ENCODE measurements around the gene PVALB. TPM values are rescaled to one million over a fixed set of nuclear protein-coding genes. Genes with fewer than 3 reads are reported as not detected.

Gene PVALB
- polyA plus RNA-seq, 1 of the 3 experiments (the other 2 are of a cell fraction) = not detected

GRCh38 chr22:36756746-36757655 lies 59.8 kb downstream of the PVALB start:
- Histone ChIP-seq H3K9ac (no peak overlapping the region), H3K27me3 (ENCODE audit: insufficient read depth) (no peaks in the 10 kb centered on the region), H3K79me2 (ENCODE audit: insufficient read depth) (no peaks in the 10 kb centered on the region), H3K4me1 (ENCODE audit: control insufficient read depth in 1 of 2, insufficient read depth in 2 of 2, low read depth in 1 of 2, low read length in 1 of 2) (peaks cover 0 to 5% of the 10 kb centered on the region in 2 experiments; a peak in 1 of 4 replicates), H3K9me3 (no peaks in the 10 kb centered on the region), H3K4me3 (ENCODE audit: low read depth in 2 of 2, low read length in 1 of 2) (no peak overlapping the region), H3K4me2 (no peak overlapping the region), H3K9me2 (no peaks in the 10 kb centered on the region), H3K27ac (ENCODE audit: low read depth in 2 of 2, low read length in 1 of 2) (no peak overlapping the region), H3K36me3 (replicated peaks in 1 of 2; ENCODE audit: control insufficient read depth in 1 of 2, insufficient read depth in 2 of 2, low read length in 1 of 2) (no peaks in the 10 kb centered on the region), H3F3A (replicated peaks; ENCODE audit: insufficient read depth) (no peaks in the 10 kb centered on the region), H2AFZ (ENCODE audit: low read depth) (no peak overlapping the region), H4K20me1 (ENCODE audit: insufficient read depth) (no peaks in the 10 kb centered on the region)
- ChIA-PET CTCF (interaction anchor here (0.6 to 4.0 kb wide), 28 partner anchors 9 to 263 kb away, joined by 3 to 52 read pairs (median 5); no protein-coding TSS in a partner anchor), POLR2A (interaction anchor here (3.2 kb wide), 1 partner anchor 19 kb away, joined by 11 read pairs; the partner anchor contains the start of gene IFT27)
- no peak for DNase-seq
- no peak for TF ChIP-seq NRF1 (IDR thresholded peaks at IDR 0.05; ENCODE audit: low read depth, low read length)
- no peak for TF ChIP-seq CTCF (IDR thresholded peaks at IDR 0.05)
- 68% methylated on average over 23 of the region's 28 CpGs for WGBS (ENCODE audit: low lambda C conversion rate)

GRCh38 chr22:36756031-36756430 lies 60.8 kb downstream of the PVALB start:
- Histone ChIP-seq H3K4me1 (ENCODE audit: control insufficient read depth in 1 of 2, insufficient read depth in 2 of 2, low read depth in 1 of 2, low read length in 1 of 2) (peaks cover 0 to 5% of the 10 kb centered on the region in 2 experiments; a peak in 1 of 4 replicates), H3K27ac (ENCODE audit: low read depth in 2 of 2, low read length in 1 of 2) (no peak overlapping the region), H3K9ac (no peak overlapping the region), H3K79me2 (ENCODE audit: insufficient read depth) (no peaks in the 10 kb centered on the region), H3K36me3 (replicated peaks in 1 of 2; ENCODE audit: control insufficient read depth in 1 of 2, insufficient read depth in 2 of 2, low read length in 1 of 2) (no peaks in the 10 kb centered on the region), H3K27me3 (ENCODE audit: insufficient read depth) (no peaks in the 10 kb centered on the region), H2AFZ (ENCODE audit: low read depth) (no peak overlapping the region), H3K4me2 (no peak overlapping the region), H3K9me2 (no peaks in the 10 kb centered on the region), H3F3A (replicated peaks; ENCODE audit: insufficient read depth) (no peaks in the 10 kb centered on the region), H3K4me3 (ENCODE audit: low read depth in 2 of 2, low read length in 1 of 2) (no peak overlapping the region), H3K9me3 (no peaks in the 10 kb centered on the region), H4K20me1 (ENCODE audit: insufficient read depth) (no peaks in the 10 kb centered on the region)
- DNase-seq = no peak
- POLR2A ChIA-PET = interaction anchor here (1.3 kb wide), 1 partner anchor 12 kb away, joined by 3 read pairs; no protein-coding TSS in a partner anchor
- no peak for TF ChIP-seq TCF12 (IDR thresholded peaks at IDR 0.05)
- TF ChIP-seq USF2 (IDR thresholded peaks at IDR 0.05; ENCODE audit: borderline replicate concordance, low read depth, low read length) = no peak
- no peak for TF ChIP-seq MEF2A (IDR thresholded peaks at IDR 0.05; ENCODE audit: borderline replicate concordance, low read depth)
- no peak for TF ChIP-seq POLR2AphosphoS5 (IDR thresholded peaks at IDR 0.05; ENCODE audit: low read depth, low read length)
- TF ChIP-seq EZH2phosphoT487 (IDR thresholded peaks at IDR 0.05; ENCODE audit: borderline replicate concordance, low read depth) = no peak
- TF ChIP-seq JUND (IDR thresholded peaks at IDR 0.05) = no peak
- no peak for TF ChIP-seq GABPA (IDR thresholded peaks at IDR 0.05; ENCODE audit: low read depth)
- TF ChIP-seq ELF1 (IDR thresholded peaks at IDR 0.05) = no peak
- no peak for TF ChIP-seq YY1 (IDR thresholded peaks at IDR 0.05; ENCODE audit: low read depth)
- TF ChIP-seq, protein P1, sequence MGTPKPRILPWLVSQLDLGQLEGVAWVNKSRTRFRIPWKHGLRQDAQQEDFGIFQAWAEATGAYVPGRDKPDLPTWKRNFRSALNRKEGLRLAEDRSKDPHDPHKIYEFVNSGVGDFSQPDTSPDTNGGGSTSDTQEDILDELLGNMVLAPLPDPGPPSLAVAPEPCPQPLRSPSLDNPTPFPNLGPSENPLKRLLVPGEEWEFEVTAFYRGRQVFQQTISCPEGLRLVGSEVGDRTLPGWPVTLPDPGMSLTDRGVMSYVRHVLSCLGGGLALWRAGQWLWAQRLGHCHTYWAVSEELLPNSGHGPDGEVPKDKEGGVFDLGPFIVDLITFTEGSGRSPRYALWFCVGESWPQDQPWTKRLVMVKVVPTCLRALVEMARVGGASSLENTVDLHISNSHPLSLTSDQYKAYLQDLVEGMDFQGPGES (IDR thresholded peaks at IDR 0.05; ENCODE audit: low read depth, low read length) = no peak
- no peak for TF ChIP-seq EP300 (IDR thresholded peaks at IDR 0.05; ENCODE audit: borderline replicate concordance in 1 of 2, low read depth in 1 of 2, low read length in 1 of 2)
- TF ChIP-seq MXI1 (IDR thresholded peaks at IDR 0.05; ENCODE audit: low read depth, low read length) = no peak
- no peak for TF ChIP-seq PBX3 (IDR thresholded peaks at IDR 0.05)
- TF ChIP-seq SIN3A (IDR thresholded peaks at IDR 0.05; ENCODE audit: borderline replicate concordance, low read depth, low read length) = no peak
- no peak for TF ChIP-seq TEAD4 (IDR thresholded peaks at IDR 0.05; ENCODE audit: borderline replicate concordance, insufficient read depth)
- TF ChIP-seq RFX5 (IDR thresholded peaks at IDR 0.05; ENCODE audit: low read length) = no peak
- TF ChIP-seq GATA2 (CRISPR knock-in tag; IDR thresholded peaks at IDR 0.05) = no peak
- TF ChIP-seq USF1 (IDR thresholded peaks at IDR 0.05; ENCODE audit: borderline replicate concordance, low read depth) = no peak
- CTCF ChIA-PET = interaction anchor here (0.7 to 4.0 kb wide), 6 partner anchors 12 to 222 kb away, joined by 3 to 52 read pairs (median 7); no protein-coding TSS in a partner anchor
- WGBS (ENCODE audit: low lambda C conversion rate) = 20% methylated on average over 1 of the region's 7 CpGs

All from SK-N-SH (cell line).